ENCODE data around the gene SLC5A11.

DNA sequence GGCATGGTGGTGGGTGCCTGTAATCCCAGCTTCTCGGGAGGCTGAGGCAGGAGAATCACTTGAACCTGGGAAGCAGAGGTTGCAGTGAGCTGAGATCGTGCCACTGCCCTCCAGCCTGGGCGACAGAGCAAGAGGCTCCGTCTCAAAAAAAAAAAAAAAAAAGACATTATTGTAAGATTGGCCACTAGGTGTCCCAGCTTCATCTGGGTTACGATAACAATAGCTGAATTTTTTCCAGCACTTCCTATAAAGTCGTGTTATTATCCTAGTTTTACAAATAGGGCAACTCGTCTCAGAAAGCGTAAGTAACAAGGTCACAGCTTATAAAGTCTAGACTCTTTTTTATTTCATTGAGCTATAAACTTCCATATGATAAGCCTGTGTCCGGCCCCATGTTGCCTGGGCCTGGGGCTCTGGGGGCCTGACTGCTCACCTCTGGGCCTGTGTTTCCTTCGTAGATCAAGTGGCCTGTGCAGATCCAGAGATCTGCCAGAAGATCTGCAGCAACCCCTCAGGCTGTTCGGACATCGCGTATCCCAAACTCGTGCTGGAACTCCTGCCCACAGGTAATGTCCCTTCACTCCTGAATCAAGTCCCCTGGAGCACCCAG, 60.5 kb downstream of the SLC5A11 start:
- TF ChIP-seq CTCF (IDR thresholded peaks at IDR 0.05) (peak in 1 of 3 experiments; percentile 40), POLR2A (IDR thresholded peaks at IDR 0.05; ENCODE audit: low read depth) (no peak)
